Memory B cell (primary cell): Measurements from ENCODE around the gene AKR7A2.

Source experiments
- ATAC-seq: fragments of 150-1000 bp; cut with Tn5 transposase; 2 replicates; pipeline ENCODE4 v1.10.0; 2021; ENCODE audit warnings: low read depth, mild to moderate bottlenecking, moderate library complexity
- DNase-seq, 2 donors: peaks; one replicate each; pipeline ENCODE4 v3.0.0; 2022; ENCODE audit warnings: low spot score in 2 of 2
- H3K27ac Mint-ChIP-seq: one replicate; pipeline ENCODE4 v1.8.0; 2022; ENCODE audit warnings: mild to moderate bottlenecking, moderate library complexity, mixed read lengths
- H3K27me3 Mint-ChIP-seq: one replicate; pipeline ENCODE4 v1.8.0; 2022; ENCODE audit warnings: mixed read lengths
- H3K36me3 Mint-ChIP-seq: one replicate; pipeline ENCODE4 v1.8.0; 2022; ENCODE audit warnings: mild to moderate bottlenecking, mixed read lengths
- H3K4me1 Mint-ChIP-seq: one replicate; pipeline ENCODE4 v1.8.0; 2022; ENCODE audit warnings: mixed read lengths
- H3K4me3 Mint-ChIP-seq: one replicate; pipeline ENCODE4 v1.8.0; 2022; ENCODE audit warnings: mild to moderate bottlenecking, moderate library complexity, mixed read lengths
- H3K9me3 Mint-ChIP-seq: one replicate; pipeline ENCODE4 v1.8.0; 2022; ENCODE audit warnings: mixed read lengths

AKR7A2 gene

GRCh38 chr1:19338323-19338762 lies 26.4 kb upstream of the AKR7A2 start:
- H3K27me3 Mint-ChIP-seq = no peaks in the 10 kb centered on the region
- no peak overlapping the region for H3K27ac Mint-ChIP-seq
- ATAC-seq (no peak), DNase-seq (no peak)
- no peaks in the 10 kb centered on the region for H3K9me3 Mint-ChIP-seq
- no peak overlapping the region for H3K4me3 Mint-ChIP-seq
- peaks cover 17% of the 10 kb centered on the region for H3K36me3 Mint-ChIP-seq
- peaks cover 5% of the 10 kb centered on the region for H3K4me1 Mint-ChIP-seq

GRCh38 chr1:19337289-19337688 lies 25.3 kb upstream of the AKR7A2 start:
- Mint-ChIP-seq H3K4me3 (no peak overlapping the region), H3K36me3 (peaks cover 10% of the 10 kb centered on the region), H3K9me3 (no peaks in the 10 kb centered on the region), H3K4me1 (peaks cover 5% of the 10 kb centered on the region), H3K27me3 (no peaks in the 10 kb centered on the region), H3K27ac (no peak overlapping the region)
- ATAC-seq (no peak), DNase-seq (no peak)

GRCh38 chr1:19336543-19336942 lies 24.6 kb upstream of the AKR7A2 start:
- no peak for ATAC-seq
- Mint-ChIP-seq H3K9me3 (no peaks in the 10 kb centered on the region), H3K4me1 (peaks cover 2% of the 10 kb centered on the region), H3K4me3 (no peak overlapping the region), H3K36me3 (peaks cover 10% of the 10 kb centered on the region), H3K27me3 (no peaks in the 10 kb centered on the region), H3K27ac (no peak overlapping the region)
- no peak for DNase-seq

- Mint-ChIP-seq H3K4me1 (no peaks in the 10 kb centered on the region), H3K27ac (no peak overlapping the region), H3K36me3 (peaks cover 5% of the 10 kb centered on the region), H3K4me3 (no peak overlapping the region), H3K9me3 (no peaks in the 10 kb centered on the region), H3K27me3 (no peaks in the 10 kb centered on the region)
- ATAC-seq (no peak), DNase-seq (no peak)
Measured at GRCh38 chr1:19333587-19334354, 21.8 kb upstream of the AKR7A2 start.

GRCh38 chr1:19332832-19333231 lies 20.9 kb upstream of the AKR7A2 start:
- no peaks in the 10 kb centered on the region for H3K9me3 Mint-ChIP-seq
- H3K27ac Mint-ChIP-seq = no peak overlapping the region
- H3K4me1 Mint-ChIP-seq = no peaks in the 10 kb centered on the region
- ATAC-seq (no peak), DNase-seq (no peak)
- peaks cover 5% of the 10 kb centered on the region for H3K36me3 Mint-ChIP-seq
- no peak overlapping the region for H3K4me3 Mint-ChIP-seq
- H3K27me3 Mint-ChIP-seq = no peaks in the 10 kb centered on the region

- Mint-ChIP-seq H3K36me3 (peaks cover 5% of the 10 kb centered on the region), H3K27ac (no peak overlapping the region), H3K27me3 (no peaks in the 10 kb centered on the region), H3K9me3 (no peaks in the 10 kb centered on the region), H3K4me1 (no peaks in the 10 kb centered on the region), H3K4me3 (no peak overlapping the region)
- DNase-seq (no peak), ATAC-seq (no peak)
Measured at GRCh38 chr1:19331262-19331878, 19.4 kb upstream of the AKR7A2 start.

GRCh38 chr1:19330449-19331135 lies 18.6 kb upstream of the AKR7A2 start:
- Mint-ChIP-seq H3K27me3 (no peaks in the 10 kb centered on the region), H3K4me1 (peaks cover 3% of the 10 kb centered on the region), H3K4me3 (no peak overlapping the region), H3K36me3 (peaks cover 5% of the 10 kb centered on the region), H3K9me3 (no peaks in the 10 kb centered on the region), H3K27ac (no peak overlapping the region)
- no peak for DNase-seq
- no peak for ATAC-seq

GRCh38 chr1:19329611-19330010 lies 17.7 kb upstream of the AKR7A2 start:
- Mint-ChIP-seq H3K4me3 (no peak overlapping the region), H3K4me1 (peaks cover 3% of the 10 kb centered on the region), H3K9me3 (no peaks in the 10 kb centered on the region), H3K27ac (no peak overlapping the region), H3K27me3 (no peaks in the 10 kb centered on the region), H3K36me3 (peaks cover 5% of the 10 kb centered on the region)
- DNase-seq (no peak), ATAC-seq (no peak)

GRCh38 chr1:19329188-19329587 lies 17.2 kb upstream of the AKR7A2 start:
- DNase-seq (no peak), ATAC-seq (no peak)
- H3K36me3 Mint-ChIP-seq = peaks cover 5% of the 10 kb centered on the region
- no peak overlapping the region for H3K4me3 Mint-ChIP-seq
- no peak overlapping the region for H3K27ac Mint-ChIP-seq
- no peaks in the 10 kb centered on the region for H3K27me3 Mint-ChIP-seq
- no peaks in the 10 kb centered on the region for H3K9me3 Mint-ChIP-seq
- peaks cover 3% of the 10 kb centered on the region for H3K4me1 Mint-ChIP-seq

- no peak for ATAC-seq
- no peak for DNase-seq
- H3K4me1 Mint-ChIP-seq = peaks cover 3% of the 10 kb centered on the region
- no peaks in the 10 kb centered on the region for H3K9me3 Mint-ChIP-seq
- H3K36me3 Mint-ChIP-seq = peaks cover 5% of the 10 kb centered on the region
- H3K4me3 Mint-ChIP-seq = no peak overlapping the region
- no peaks in the 10 kb centered on the region for H3K27me3 Mint-ChIP-seq
- no peak overlapping the region for H3K27ac Mint-ChIP-seq
Measured at GRCh38 chr1:19328486-19328885, 16.5 kb upstream of the AKR7A2 start.

- no peak for DNase-seq
- no peaks in the 10 kb centered on the region for H3K27me3 Mint-ChIP-seq
- H3K4me1 Mint-ChIP-seq = peaks cover 3% of the 10 kb centered on the region
- no peak for ATAC-seq
- no peaks in the 10 kb centered on the region for H3K9me3 Mint-ChIP-seq
- no peak overlapping the region for H3K4me3 Mint-ChIP-seq
- H3K36me3 Mint-ChIP-seq = peaks cover 5% of the 10 kb centered on the region
- no peak overlapping the region for H3K27ac Mint-ChIP-seq
Measured at GRCh38 chr1:19327736-19328135, 15.8 kb upstream of the AKR7A2 start.

- ATAC-seq (no peak), DNase-seq (no peak)
- no peaks in the 10 kb centered on the region for H3K9me3 Mint-ChIP-seq
- no peak overlapping the region for H3K27ac Mint-ChIP-seq
- H3K4me3 Mint-ChIP-seq = no peak overlapping the region
- peaks cover 8% of the 10 kb centered on the region for H3K36me3 Mint-ChIP-seq
- H3K4me1 Mint-ChIP-seq = peaks cover 3% of the 10 kb centered on the region
- no peaks in the 10 kb centered on the region for H3K27me3 Mint-ChIP-seq
Measured at GRCh38 chr1:19327301-19327700, 15.4 kb upstream of the AKR7A2 start.

GRCh38 chr1:19326748-19327065 lies 14.8 kb upstream of the AKR7A2 start:
- Mint-ChIP-seq H3K4me1 (peaks cover 3% of the 10 kb centered on the region), H3K36me3 (peaks cover 8% of the 10 kb centered on the region), H3K27me3 (no peaks in the 10 kb centered on the region)

GRCh38 chr1:19325958-19326747 lies 14.2 kb upstream of the AKR7A2 start:
- no peak for DNase-seq
- H3K27me3 Mint-ChIP-seq = no peaks in the 10 kb centered on the region
- H3K36me3 Mint-ChIP-seq = peaks cover 8% of the 10 kb centered on the region
- H3K27ac Mint-ChIP-seq = no peak overlapping the region
- peak; percentile 81 for ATAC-seq
- peak overlapping the region; percentile 24 for H3K4me3 Mint-ChIP-seq
- peaks cover 3% of the 10 kb centered on the region for H3K4me1 Mint-ChIP-seq
- no peaks in the 10 kb centered on the region for H3K9me3 Mint-ChIP-seq

More at GRCh38 chr1:19326748-19327065, 14.8 kb upstream of the AKR7A2 start:
- DNase-seq (no peak), ATAC-seq (no peak)
- Mint-ChIP-seq H3K4me3 (no peak overlapping the region), H3K27ac (no peak overlapping the region), H3K9me3 (no peaks in the 10 kb centered on the region)
